ENCODE measurements around the gene ZNF81.
"Not testable (repeated sequence)": the region's sequence is repeated elsewhere in the genome, so short reads cannot be mapped to it uniquely, and the experiment has no call there.

GRCh38 chrX:47958206-47958605, 121.5 kb downstream of the ZNF81 start:
- not testable (repeated sequence) for TF ChIP-seq EZH2 (IDR thresholded peaks at IDR 0.05; ENCODE audit: borderline replicate concordance, low read depth, low read length, severe bottlenecking); CTCF (IDR thresholded peaks at IDR 0.05; ENCODE audit: borderline replicate concordance, extremely low read depth, low read length, poor library complexity, severe bottlenecking)

All from DND-41 (cell line).